Measurements from ENCODE around the gene LPAR2. TPM values are rescaled to one million over a fixed set of nuclear protein-coding genes. Genes with fewer than 3 reads are reported as not detected.

The LPAR2 gene
- total and polyA plus RNA-seq, 2 experiments from 2014 or later: 39.4 to 63.1 TPM

- no peaks in the 10 kb centered on the region for H3K9me2 ChIP-seq (ENCODE audit: insufficient read depth)
- H3K27me3 Mint-ChIP-seq (ENCODE audit: insufficient read depth, low read depth, poor library complexity): peaks cover 19% of the 10 kb centered on the region
- no peaks in the 10 kb centered on the region for H3K27me3 ChIP-seq (ENCODE audit: insufficient read depth)
- H3K36me3 ChIP-seq (ENCODE audit: insufficient read depth): peaks cover 2% of the 10 kb centered on the region; the same call in 1 of the 2 replicates
- H3K27ac Mint-ChIP-seq: peak overlapping the region; percentile 98
- H3K4me3 Mint-ChIP-seq: peak overlapping the region; percentile 79
- H3K79me2 ChIP-seq (replicated peaks; ENCODE audit: insufficient read depth): peaks cover 21% of the 10 kb centered on the region
- no peak for TF ChIP-seq NANOG (IDR thresholded peaks at IDR 0.05; ENCODE audit: borderline replicate concordance)
- peak; percentile 96 for TF ChIP-seq POLR2AphosphoS5 (IDR thresholded peaks at IDR 0.05; ENCODE audit: low read depth)
- peak; percentile 80 for ATAC-seq
- no peaks in the 10 kb centered on the region; the same call in 2 of the 3 replicates for H3K9me3 Mint-ChIP-seq
- 0 out of 2 replicates have a peak, but pooled peaks cover 4% of the 10 kb centered on the region for H3F3A ChIP-seq (replicated peaks; ENCODE audit: low read depth)
- peak overlapping the region; percentile 82 for H3K4me3 ChIP-seq
- peak overlapping the region; percentile 91 for H2AFZ ChIP-seq
- peak overlapping the region; percentile 92 for H3K4me2 ChIP-seq
- H3K36me3 Mint-ChIP-seq (ENCODE audit: low read depth): peaks cover 33% of the 10 kb centered on the region
- H3K4me1 Mint-ChIP-seq: peaks cover 17% of the 10 kb centered on the region
- H3K27ac ChIP-seq (ENCODE audit: low read depth): peak overlapping the region; percentile 98
- DNase-seq (ENCODE audit: low spot score): peak; percentile 96
- no peaks in the 10 kb centered on the region for H4K20me1 ChIP-seq (replicated peaks; ENCODE audit: insufficient read depth)
- peaks cover 3% of the 10 kb centered on the region for H3K4me1 ChIP-seq (ENCODE audit: insufficient read depth)
These were observed 598 bp upstream of the LPAR2 start for GRCh38 chr19:19628501-19629134.

GRCh38 chr19:19626516-19627472 is 1.2 kb downstream of the LPAR2 start:
- no peaks in the 10 kb centered on the region for H3K27me3 ChIP-seq (ENCODE audit: insufficient read depth)
- DNase-seq (ENCODE audit: low spot score): no peak
- 0 out of 2 replicates have a peak, but pooled peaks cover 4% of the 10 kb centered on the region for H4K20me1 ChIP-seq (replicated peaks; ENCODE audit: insufficient read depth)
- peak overlapping the region; percentile 89 for H3K4me3 Mint-ChIP-seq
- peak overlapping the region; percentile 82 for H3K4me3 ChIP-seq
- no peak for ATAC-seq
- peaks cover 19% of the 10 kb centered on the region for H3K27me3 Mint-ChIP-seq (ENCODE audit: insufficient read depth, low read depth, poor library complexity)
- H3F3A ChIP-seq (replicated peaks; ENCODE audit: low read depth): 0 out of 2 replicates have a peak, but pooled peaks cover 4% of the 10 kb centered on the region
- no peaks in the 10 kb centered on the region; the same call in 2 of the 3 replicates for H3K9me3 Mint-ChIP-seq
- H3K4me1 Mint-ChIP-seq: peaks cover 17% of the 10 kb centered on the region
- 0 out of 2 replicates have a peak, but pooled peaks cover 4% of the 10 kb centered on the region for H3K36me3 ChIP-seq (ENCODE audit: insufficient read depth)
- H3K36me3 Mint-ChIP-seq (ENCODE audit: low read depth): peaks cover 33% of the 10 kb centered on the region
- no peak overlapping the region; the same call in 1 of the 2 replicates for H3K27ac Mint-ChIP-seq
- H3K79me2 ChIP-seq (replicated peaks; ENCODE audit: insufficient read depth): peaks cover 21% of the 10 kb centered on the region
- 0 out of 2 replicates have a peak overlapping the region, but pooled peaks have one; percentile 63 for H3K27ac ChIP-seq (ENCODE audit: low read depth)
- peak overlapping the region; percentile 92 for H3K4me2 ChIP-seq
- peaks cover 3% of the 10 kb centered on the region for H3K4me1 ChIP-seq (ENCODE audit: insufficient read depth)
- H2AFZ ChIP-seq: no peak overlapping the region
- H3K9me2 ChIP-seq (ENCODE audit: insufficient read depth): no peaks in the 10 kb centered on the region
- TF ChIP-seq REST (IDR thresholded peaks at IDR 0.05; ENCODE audit: unreplicated experiment) (no peak), CREB1 (CRISPR knock-in tag; IDR thresholded peaks at IDR 0.05; ENCODE audit: low read depth) (no peak), STAT1 (IDR thresholded peaks at IDR 0.05; ENCODE audit: unreplicated experiment) (no peak), ZNF114 (CRISPR knock-in tag; IDR thresholded peaks at IDR 0.05) (no peak), EZH2phosphoT487 (IDR thresholded peaks at IDR 0.05; ENCODE audit: unreplicated experiment) (no peak), JUNB (IDR thresholded peaks at IDR 0.05; ENCODE audit: unreplicated experiment) (no peak), NANOG (IDR thresholded peaks at IDR 0.05; ENCODE audit: borderline replicate concordance) (no peak), POLR2AphosphoS5 (IDR thresholded peaks at IDR 0.05; ENCODE audit: low read depth) (no peak), EZH2 (IDR thresholded peaks at IDR 0.05; ENCODE audit: low read depth, unreplicated experiment) (no peak), CTCF (conservative IDR thresholded peaks at IDR 0.05; ENCODE audit: low read depth in 2 of 2) (no peak)
- TF ChIP-seq, protein P1, sequence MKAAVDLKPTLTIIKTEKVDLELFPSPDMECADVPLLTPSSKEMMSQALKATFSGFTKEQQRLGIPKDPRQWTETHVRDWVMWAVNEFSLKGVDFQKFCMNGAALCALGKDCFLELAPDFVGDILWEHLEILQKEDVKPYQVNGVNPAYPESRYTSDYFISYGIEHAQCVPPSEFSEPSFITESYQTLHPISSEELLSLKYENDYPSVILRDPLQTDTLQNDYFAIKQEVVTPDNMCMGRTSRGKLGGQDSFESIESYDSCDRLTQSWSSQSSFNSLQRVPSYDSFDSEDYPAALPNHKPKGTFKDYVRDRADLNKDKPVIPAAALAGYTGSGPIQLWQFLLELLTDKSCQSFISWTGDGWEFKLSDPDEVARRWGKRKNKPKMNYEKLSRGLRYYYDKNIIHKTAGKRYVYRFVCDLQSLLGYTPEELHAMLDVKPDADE (IDR thresholded peaks at IDR 0.05): no peak

All from GM23338 (cell line).